OCI-LY3 (cell line): ENCODE results near the gene HPGDS.

ENCODE experiments used
- H2AFZ ChIP-seq: fragments of 200-600, 300-600 bp; shearing (Covaris generic); 2 replicates; pipeline ENCODE4 v1.6.0; 2014; ENCODE audit warnings: antibody characterized with exemption, low read depth, low read length
- H3K27ac ChIP-seq: fragments of 200-600, 300-600 bp; sonication (generic); 2 replicates; pipeline ENCODE4 v1.5.1; 2014; ENCODE audit warnings: mild to moderate bottlenecking, low read length, moderate library complexity, mixed read lengths
- H3K27me3 ChIP-seq: fragments of 200-600, 300-600 bp; sonication (generic); 2 replicates; pipeline ENCODE4 v1.6.1; 2014; ENCODE audit warnings: low read depth, low read length, mixed read lengths
- H3K36me3 ChIP-seq: fragments of 200-600, 300-600 bp; sonication (generic); replicated peaks from 2 replicates; pipeline ENCODE3; 2014; ENCODE audit warnings: low read depth, low read length, mixed read lengths
- H3K4me1 ChIP-seq: fragments of 300-600, 200-600 bp; sonication (generic); 2 replicates; pipeline ENCODE4 v1.6.1; 2014; ENCODE audit warnings: low read length, mixed read lengths
- H3K4me2 ChIP-seq: fragments of 200-600, 300-600 bp; sonication (generic); 2 replicates; pipeline ENCODE4 v1.6.1; 2014; ENCODE audit warnings: low read length, mixed read lengths
- H3K4me3 ChIP-seq: fragments of 300-600, 200-600 bp; sonication (generic); 2 replicates; pipeline ENCODE4 v1.5.1; 2014; ENCODE audit warnings: antibody characterized with exemption, mild to moderate bottlenecking, low read length, moderate library complexity
- H3K79me2 ChIP-seq: fragments of 300-600, 200-600 bp; shearing (Covaris generic); 2 replicates; pipeline ENCODE4 v1.6.1; 2014; ENCODE audit warnings: mild to moderate bottlenecking, low read length, mixed read lengths
- H3K9ac ChIP-seq: fragments of 300-600, 200-600 bp; shearing (Covaris generic); 2 replicates; pipeline ENCODE4 v1.6.0; 2014; ENCODE audit warnings: mild to moderate bottlenecking, low read length, moderate library complexity
- H3K9me3 ChIP-seq: fragments of 200-600, 300-600 bp; shearing (Covaris generic); 2 replicates; pipeline ENCODE4 v1.6.1; 2014; ENCODE audit warnings: low read length, mixed read lengths; ENCODE audit not compliant: insufficient read depth
- H4K20me1 ChIP-seq: fragments of 200-600, 300-600 bp; sonication (generic); 2 replicates; pipeline ENCODE4 v1.6.1; 2016; ENCODE audit warnings: low read length, mixed read lengths; ENCODE audit not compliant: insufficient read depth
- CTCF ChIP-seq: fragments of 200-600, 300-600 bp; sonication (generic); IDR thresholded peaks from 2 replicates; pipeline ENCODE4 v1.5.1; 2014; ENCODE audit warnings: antibody characterized with exemption, low read length, low read depth
- EZH2phosphoT487 ChIP-seq: fragments of 200-600 bp; shearing (Covaris generic); IDR thresholded peaks from 2 replicates; pipeline ENCODE4 v1.6.1; 2018; ENCODE audit warnings: antibody characterized with exemption, mixed run types, low read depth

HPGDS gene

GRCh38 chr4:94348666-94349065, 6.0 kb upstream of the HPGDS start:
- Histone ChIP-seq H3K27ac (no peak overlapping the region), H3K27me3 (no peaks in the 10 kb centered on the region), H2AFZ (no peak overlapping the region), H3K9ac (no peak overlapping the region), H3K4me2 (no peak overlapping the region), H3K4me1 (no peaks in the 10 kb centered on the region), H3K79me2 (no peaks in the 10 kb centered on the region), H3K36me3 (no peaks in the 10 kb centered on the region), H4K20me1 (no peaks in the 10 kb centered on the region), H3K4me3 (no peak overlapping the region), H3K9me3 (no peaks in the 10 kb centered on the region)
- no peak for TF ChIP-seq EZH2phosphoT487
- TF ChIP-seq CTCF, result no peak

- no peak overlapping the region for H3K9ac ChIP-seq
- H3K4me1 ChIP-seq, result peaks cover 9% of the 10 kb centered on the region
- H3K36me3 ChIP-seq, result no peaks in the 10 kb centered on the region
- no peak overlapping the region for H3K4me3 ChIP-seq
- no peaks in the 10 kb centered on the region for H3K27me3 ChIP-seq
- H3K79me2 ChIP-seq, result no peaks in the 10 kb centered on the region
- H3K4me2 ChIP-seq, result no peak overlapping the region
- no peaks in the 10 kb centered on the region for H4K20me1 ChIP-seq
- H2AFZ ChIP-seq, result no peak overlapping the region
- H3K27ac ChIP-seq, result no peak overlapping the region
- no peaks in the 10 kb centered on the region for H3K9me3 ChIP-seq
- TF ChIP-seq EZH2phosphoT487 (no peak), CTCF (no peak)
These were observed 3.9 kb upstream of the HPGDS start for GRCh38 chr4:94346541-94346940.

DNA sequence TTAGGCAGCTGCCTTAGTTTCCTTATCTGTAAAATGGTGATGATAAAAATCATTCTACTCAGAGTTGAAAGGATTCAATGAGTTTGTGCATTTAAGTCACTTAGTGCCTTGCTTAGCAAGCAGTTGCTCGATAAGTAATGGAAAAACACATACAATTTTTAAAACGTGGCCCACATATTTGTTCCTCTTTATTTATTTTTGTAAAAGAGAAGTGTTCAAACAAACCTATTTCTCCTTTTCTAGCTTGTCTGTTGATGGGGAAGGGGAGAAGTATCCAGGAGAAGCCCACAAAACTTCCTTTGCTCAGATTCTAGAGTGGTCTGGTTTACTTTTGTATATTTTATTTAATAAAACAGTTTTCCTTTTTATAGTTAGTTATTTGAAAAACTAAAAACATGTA, 3.3 kb upstream of the HPGDS start:
- Histone ChIP-seq H3K79me2 (no peaks in the 10 kb centered on the region), H2AFZ (no peak overlapping the region), H3K9me3 (no peaks in the 10 kb centered on the region), H3K27me3 (no peaks in the 10 kb centered on the region), H3K36me3 (no peaks in the 10 kb centered on the region), H3K9ac (no peak overlapping the region), H3K4me2 (no peak overlapping the region), H4K20me1 (no peaks in the 10 kb centered on the region), H3K27ac (no peak overlapping the region), H3K4me3 (no peak overlapping the region), H3K4me1 (peaks cover 9% of the 10 kb centered on the region)
- TF ChIP-seq EZH2phosphoT487 (no peak), CTCF (no peak)

DNA sequence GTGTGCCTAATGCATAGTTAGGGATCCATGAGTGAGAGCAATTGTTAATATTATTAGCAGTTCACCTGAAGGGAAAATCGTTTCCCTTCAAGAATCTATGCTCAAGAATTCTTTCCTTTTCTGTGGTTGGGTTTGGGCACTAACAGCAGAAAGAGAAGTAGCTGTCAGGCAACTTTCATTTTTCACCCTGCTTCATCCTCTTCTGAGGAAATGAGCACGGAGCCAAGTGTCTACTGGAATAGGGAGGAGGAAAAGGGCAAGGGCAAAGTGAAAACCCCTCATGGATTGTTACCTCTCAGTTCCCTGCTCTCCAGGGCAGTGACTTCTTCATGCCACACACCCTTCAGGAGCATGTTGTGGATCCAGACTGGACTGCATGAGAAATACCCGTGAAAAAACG, 2.6 kb upstream of the HPGDS start:
- H3K4me2 ChIP-seq, result no peak overlapping the region

More for the DNA sequence above, 2.6 kb upstream of the HPGDS start:
- H3K9me3 ChIP-seq, result no peaks in the 10 kb centered on the region
- H2AFZ ChIP-seq, result no peak overlapping the region
- no peaks in the 10 kb centered on the region for H3K79me2 ChIP-seq
- no peaks in the 10 kb centered on the region for H3K36me3 ChIP-seq
- no peak overlapping the region for H3K9ac ChIP-seq
- no peak overlapping the region for H3K27ac ChIP-seq
- H4K20me1 ChIP-seq, result no peaks in the 10 kb centered on the region
- peaks cover 9% of the 10 kb centered on the region for H3K4me1 ChIP-seq
- no peak for TF ChIP-seq EZH2phosphoT487
- no peak for TF ChIP-seq CTCF
- no peaks in the 10 kb centered on the region for H3K27me3 ChIP-seq
- no peak overlapping the region for H3K4me3 ChIP-seq
